KOPT-K1 (cell line): ENCODE measurements around the gene MUTYH.
"Not testable (repeated sequence)": the region's sequence is repeated elsewhere in the genome, so short reads cannot be mapped to it uniquely, and the experiment has no call there.

Experiments
- H3K27ac ChIP-seq: fragments of 200-600 bp; sonication (generic); 2 replicates; pipeline ENCODE4 v1.5.1; 2016; ENCODE audit warnings: antibody characterized with exemption, mild to moderate bottlenecking, low read depth, low read length; ENCODE audit not compliant: poor library complexity, severe bottlenecking
- H3K36me3 ChIP-seq: fragments of 200-600 bp; sonication (generic); 2 replicates; pipeline ENCODE4 v1.5.1; 2017; ENCODE audit warnings: antibody characterized with exemption, mild to moderate bottlenecking, low read length, moderate library complexity; ENCODE audit not compliant: insufficient read depth
- H3K9me3 ChIP-seq: fragments of 200-600 bp; sonication (generic); 2 replicates; pipeline ENCODE4 v1.5.1; 2017; ENCODE audit warnings: antibody characterized with exemption, low read length, mild to moderate bottlenecking; ENCODE audit not compliant: insufficient read depth, poor library complexity, severe bottlenecking

The MUTYH gene

DNA sequence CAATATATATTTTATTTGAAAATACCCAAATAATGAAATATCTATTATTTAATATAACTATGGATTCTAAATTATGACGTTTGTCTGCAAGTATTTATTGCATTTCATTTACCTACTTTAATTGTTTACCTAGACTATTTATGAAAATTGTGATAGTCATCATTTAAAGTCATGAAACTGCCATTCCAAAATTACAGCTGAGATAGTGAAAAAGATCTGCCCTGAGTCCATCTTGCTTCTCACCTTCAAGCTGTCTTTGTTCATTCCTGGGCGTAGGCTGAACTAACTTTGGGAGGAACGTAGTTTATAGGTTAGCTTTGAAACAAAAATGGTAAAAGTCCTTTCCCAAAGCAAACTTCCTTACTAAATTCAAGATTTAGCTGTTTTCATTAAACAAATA is 26.0 kb downstream of the MUTYH start:
- Histone ChIP-seq H3K36me3 (no peaks in the 10 kb centered on the region), H3K27ac (no peak overlapping the region), H3K9me3 (peaks cover 8% of the 10 kb centered on the region)

DNA sequence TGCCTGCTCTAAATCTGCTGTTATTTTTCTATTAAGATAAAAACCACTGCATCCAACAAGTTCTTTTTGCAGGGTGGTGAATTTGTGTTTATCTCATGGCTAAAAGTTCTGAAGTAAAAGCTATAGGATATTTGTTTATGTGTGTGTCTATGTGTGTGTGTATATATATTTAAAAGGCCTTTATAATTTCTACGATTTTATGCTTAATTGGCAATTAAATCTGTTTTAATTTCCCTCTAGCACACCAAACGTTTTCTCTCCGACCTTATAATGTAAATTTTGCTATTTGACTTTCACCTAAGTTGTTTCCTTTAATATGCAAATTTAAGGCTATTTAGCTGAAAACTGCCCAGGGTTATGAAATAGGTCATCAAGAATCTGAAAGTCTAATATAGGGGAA is 33.3 kb downstream of the MUTYH start:
- Histone ChIP-seq H3K36me3 (no peaks in the 10 kb centered on the region), H3K9me3 (peaks cover 8% of the 10 kb centered on the region), H3K27ac (peak overlapping the region; percentile 92)

DNA sequence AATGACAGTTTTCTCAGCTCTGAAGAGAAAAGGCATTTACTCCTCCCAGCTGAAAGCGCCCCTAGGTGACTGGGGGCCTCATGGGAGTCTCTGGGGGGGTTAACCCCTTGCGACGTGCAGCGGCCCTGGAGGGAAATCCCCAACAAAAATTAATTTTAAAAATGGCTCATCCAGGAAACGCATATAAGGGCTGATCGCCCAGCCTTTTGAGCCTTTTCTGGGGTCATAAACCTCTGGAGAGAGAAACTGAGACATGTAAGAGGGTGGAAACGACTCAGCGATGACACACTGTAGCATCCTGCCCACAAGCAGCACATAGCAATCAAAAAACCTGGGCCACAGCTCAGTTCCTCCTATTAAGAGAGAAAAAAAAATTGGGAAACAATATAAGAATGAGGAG is 33.9 kb downstream of the MUTYH start:
- Histone ChIP-seq H3K27ac (peak overlapping the region; percentile 92), H3K9me3 (peaks cover 6% of the 10 kb centered on the region)

DNA sequence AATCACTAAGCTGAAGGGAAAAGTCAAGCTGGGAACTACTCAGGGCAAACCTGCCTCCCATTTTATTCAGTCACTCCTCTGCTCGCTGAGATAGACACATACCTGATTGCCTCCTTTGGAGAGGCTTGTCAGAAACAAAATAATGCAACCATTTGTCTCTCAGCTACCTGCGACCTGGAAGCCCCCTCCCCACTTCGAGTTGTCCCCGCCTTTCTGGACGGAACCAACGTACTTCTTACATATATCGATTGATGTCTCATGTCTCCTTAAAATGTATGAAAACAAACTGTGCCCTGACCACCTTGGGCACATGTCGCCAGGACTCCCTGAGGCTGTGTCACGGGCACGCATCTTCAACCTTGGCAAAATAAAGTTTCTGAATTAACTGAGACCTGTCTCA is 35.0 kb downstream of the MUTYH start:
- Histone ChIP-seq H3K9me3 (no peaks in the 10 kb centered on the region), H3K27ac (peak overlapping the region; percentile 92), H3K36me3 (no peaks in the 10 kb centered on the region)

More for the DNA sequence above, 33.9 kb downstream of the MUTYH start:
- no peaks in the 10 kb centered on the region for H3K36me3 ChIP-seq

DNA sequence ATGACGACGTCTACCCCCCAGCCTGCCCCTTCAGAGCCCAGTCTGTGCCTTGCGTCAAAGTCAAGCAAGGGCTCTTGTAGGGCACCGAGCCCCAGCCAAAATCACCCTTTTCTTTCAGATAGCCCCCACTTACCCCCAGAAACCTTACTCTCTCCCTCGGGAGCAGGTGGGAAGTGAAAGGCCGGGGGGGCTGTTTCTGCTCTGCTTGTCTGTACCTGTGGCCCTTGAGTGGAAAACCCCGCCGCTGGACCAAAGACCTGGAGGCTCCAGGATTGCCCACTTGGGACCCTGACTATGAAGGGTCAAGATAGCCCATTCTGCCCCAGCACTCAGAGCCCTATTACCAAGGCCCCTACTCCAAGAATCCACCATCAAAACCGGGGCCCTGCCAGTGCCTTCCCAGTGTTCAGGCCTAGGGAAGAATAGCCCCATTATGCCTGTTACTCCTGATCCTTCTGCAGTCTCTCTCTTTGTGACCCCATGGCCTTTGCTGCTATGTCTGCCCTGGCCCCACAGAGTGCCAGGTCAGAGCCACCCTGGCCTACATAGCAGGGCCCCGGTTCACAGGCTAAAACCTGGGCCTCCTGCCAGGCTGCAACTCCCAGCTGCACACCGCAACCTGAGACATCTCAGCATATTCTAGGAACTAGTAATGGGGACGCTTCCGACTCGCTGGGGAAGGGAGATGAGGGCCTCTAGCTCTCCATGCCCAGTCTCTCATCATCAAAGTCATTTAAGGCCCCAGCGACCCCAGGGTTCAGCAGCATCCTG is 35.7 kb downstream of the MUTYH start:
- Histone ChIP-seq H3K36me3 (no peaks in the 10 kb centered on the region), H3K9me3 (no peaks in the 10 kb centered on the region), H3K27ac (peak overlapping the region; percentile 92)

DNA sequence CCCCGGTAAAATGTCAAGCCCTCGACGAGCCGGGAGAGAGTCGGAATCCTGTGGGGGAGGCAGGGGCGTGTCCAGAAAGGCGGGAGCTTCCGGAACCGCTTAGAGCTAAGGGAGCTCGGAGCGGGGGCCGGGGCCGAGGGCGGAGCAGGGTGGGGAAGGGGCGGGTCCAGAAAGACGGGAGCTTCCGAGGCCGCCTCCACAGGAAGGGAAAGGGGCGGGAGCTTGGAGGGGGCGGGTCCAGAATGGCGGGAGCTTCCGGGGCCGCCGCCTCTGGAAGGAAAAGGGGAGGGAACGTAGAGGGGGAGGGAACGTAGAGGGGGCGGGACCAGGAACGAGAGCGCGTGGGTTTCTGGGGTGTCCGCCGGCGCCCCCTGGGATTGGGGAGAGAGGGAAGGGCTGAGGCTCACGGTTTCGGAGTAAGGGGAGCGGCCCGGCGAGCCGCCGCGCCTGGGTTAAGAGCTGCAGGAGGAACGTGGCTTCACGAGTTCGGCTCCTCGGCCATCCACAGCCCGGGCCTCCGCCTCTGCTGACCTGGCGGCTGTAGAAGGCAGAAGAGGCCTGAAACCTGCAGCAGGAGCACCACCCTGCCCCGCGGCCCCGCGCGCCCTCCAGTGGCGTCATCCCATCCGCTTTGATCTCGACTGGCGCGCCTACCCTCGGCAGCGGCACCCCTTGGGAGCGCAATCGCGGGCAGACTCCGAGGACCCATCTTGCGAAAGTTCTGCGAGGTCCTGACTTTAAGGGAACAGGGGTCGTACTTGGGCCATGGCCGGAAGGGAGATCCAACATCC is 36.5 kb downstream of the MUTYH start:
- Histone ChIP-seq H3K9me3 (no peaks in the 10 kb centered on the region), H3K27ac (peak overlapping the region; percentile 92), H3K36me3 (no peaks in the 10 kb centered on the region)

DNA sequence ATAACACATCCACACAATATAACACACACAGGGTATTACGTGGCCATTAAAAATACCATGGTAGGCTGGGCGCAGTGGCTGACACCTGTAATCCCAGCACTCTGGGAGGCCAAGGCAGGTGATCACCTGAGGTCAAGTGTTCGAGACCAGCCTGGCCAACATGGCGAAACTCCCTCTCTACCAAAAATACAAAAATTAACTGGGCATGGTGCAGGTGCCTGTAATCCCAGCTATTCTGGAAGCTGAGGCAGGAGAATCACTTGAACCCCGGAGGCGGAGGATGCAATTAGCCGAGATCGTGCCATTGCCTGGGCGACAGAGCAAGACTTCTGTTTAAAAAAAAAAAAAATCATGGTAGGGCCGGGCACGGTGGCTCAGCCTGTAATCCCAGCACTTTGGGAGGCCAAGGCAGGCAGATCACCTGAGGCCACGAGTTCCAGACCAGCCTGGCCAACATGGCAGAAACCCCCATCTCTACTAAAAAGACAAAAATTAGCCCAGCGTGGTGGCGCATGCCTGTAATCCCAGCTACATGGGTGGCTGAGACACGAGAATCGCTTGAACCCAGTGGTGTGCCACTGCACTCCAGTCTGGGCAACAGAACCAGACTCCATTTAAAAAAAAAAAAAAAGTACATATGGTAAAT is 37.6 kb downstream of the MUTYH start:
- H3K36me3 ChIP-seq = no peaks in the 10 kb centered on the region
- H3K27ac ChIP-seq = peak overlapping the region; percentile 92
- no peaks in the 10 kb centered on the region for H3K9me3 ChIP-seq

DNA sequence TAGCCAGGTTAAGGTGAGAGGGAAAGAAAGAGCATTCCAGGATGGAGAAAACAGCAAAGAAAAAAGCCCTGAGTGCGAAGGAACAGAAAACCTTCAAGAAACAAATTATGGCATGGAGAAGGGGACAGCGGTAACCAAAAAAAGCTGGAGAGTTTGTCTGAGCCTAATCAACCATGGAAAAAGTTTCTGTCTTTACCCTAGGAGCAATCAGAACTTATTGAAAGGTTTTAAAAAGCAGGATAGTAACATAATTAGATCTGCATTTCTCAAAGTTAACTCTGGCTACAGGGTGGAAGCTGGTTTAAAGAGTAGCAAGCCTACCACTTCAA is 39.6 kb downstream of the MUTYH start:
- H3K27ac ChIP-seq = no peak overlapping the region
- H3K9me3 ChIP-seq = no peaks in the 10 kb centered on the region
- no peaks in the 10 kb centered on the region for H3K36me3 ChIP-seq

DNA sequence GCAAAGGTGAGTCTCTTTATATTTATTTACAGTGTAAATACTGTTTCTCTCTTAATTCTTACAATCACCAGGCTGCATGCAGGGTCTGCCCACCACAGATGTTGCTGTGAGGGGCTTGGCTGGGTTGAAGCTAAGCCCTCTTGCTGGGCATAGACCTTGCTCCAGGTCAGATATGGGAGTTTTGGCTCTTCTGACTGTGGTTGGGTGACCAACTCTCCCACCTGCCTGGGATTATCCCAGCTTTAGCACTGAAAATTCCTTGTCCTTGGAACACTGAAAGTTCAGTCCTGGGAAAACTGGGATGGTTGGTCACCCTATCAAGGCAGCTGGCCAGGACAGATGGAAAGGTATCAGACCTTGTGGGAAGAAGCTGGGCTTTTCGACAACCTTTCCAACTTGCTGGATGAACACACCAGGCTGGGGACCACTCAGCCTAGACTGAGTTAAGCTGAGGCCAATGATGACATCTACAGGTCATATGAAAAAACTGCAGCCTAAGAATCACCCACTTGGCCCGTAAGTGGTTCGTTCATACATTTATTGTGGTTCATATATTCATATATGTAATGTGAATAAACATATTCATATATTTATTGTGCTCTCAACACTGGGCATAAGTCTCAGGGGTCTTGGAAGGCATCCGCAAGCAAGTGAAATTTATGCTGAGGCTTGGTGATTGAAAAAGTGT is 40.1 kb downstream of the MUTYH start:
- Histone ChIP-seq H3K9me3 (no peaks in the 10 kb centered on the region), H3K36me3 (no peaks in the 10 kb centered on the region), H3K27ac (no peak overlapping the region)

DNA sequence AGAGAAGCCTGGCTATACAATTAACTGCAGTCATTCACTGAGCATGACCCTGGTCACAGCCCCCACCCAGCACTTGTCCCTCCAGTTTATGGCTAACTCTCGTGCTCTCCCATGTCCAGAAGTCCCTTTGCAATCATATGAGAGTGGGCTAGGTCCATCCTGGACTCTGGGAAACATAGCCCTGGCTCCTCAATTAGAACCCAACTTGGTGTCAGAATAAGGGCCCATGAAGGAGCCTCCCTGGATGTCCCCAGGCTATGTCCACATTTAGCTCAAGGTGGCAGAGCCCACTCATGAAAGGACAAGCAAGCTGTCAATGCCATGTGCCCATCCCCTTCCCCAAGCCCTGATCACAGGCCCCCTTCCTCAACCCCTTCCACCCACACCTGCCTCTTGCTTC is 40.9 kb downstream of the MUTYH start:
- Histone ChIP-seq H3K36me3 (no peaks in the 10 kb centered on the region), H3K27ac (no peak overlapping the region), H3K9me3 (no peaks in the 10 kb centered on the region)

DNA sequence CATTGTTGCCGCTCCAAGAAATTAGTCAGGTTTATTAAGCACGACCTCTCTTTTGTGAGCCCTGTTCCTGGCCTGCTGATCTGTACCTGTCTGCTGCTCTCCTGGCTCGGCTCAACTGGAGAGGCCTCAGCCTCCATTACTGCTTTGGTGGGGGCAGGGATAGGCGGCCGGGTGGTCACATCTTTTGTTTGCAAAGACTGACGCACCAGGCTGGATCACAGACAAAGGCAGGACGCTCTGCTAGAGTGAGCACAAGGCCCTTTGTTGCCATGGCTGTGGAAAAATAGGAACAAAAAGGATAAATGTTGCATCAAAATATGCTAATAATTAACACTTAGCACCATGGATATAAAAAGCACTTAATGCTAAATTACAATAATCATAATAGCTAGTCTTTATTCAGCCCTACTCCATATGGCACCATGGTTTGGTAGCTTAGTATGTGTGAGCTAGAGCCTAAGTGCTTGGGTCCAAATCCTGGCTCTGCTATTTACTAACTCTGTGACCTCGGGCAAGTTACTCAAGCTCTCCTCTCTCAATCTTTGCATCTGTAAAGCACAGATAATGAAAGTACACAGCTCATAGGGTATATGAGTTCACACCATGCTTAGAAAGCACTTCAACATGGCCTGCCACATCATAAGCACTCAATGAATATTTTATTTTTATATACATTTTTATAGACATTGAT is 42.4 kb downstream of the MUTYH start:
- Histone ChIP-seq H3K36me3 (no peaks in the 10 kb centered on the region), H3K9me3 (no peaks in the 10 kb centered on the region), H3K27ac (no peak overlapping the region)

DNA sequence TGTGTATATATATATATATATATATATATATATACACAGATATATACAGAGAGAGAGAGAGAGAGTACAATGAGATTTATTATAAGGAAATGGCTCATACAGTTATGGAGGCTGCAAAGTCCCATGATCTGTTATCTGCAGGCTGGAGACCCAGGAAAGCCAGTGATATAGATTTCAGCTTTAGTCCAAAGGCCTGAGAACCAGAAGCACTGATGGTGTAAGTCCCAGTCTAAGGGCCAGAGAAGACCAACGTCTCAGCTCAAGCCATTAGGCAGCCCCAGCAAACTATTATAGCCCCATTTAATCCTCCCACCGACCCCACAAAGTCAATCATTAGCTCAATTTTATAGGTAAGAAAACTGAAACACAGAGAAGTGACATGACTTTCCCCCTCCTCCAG is 48.5 kb downstream of the MUTYH start:
- Histone ChIP-seq H3K9me3 (no peaks in the 10 kb centered on the region), H3K36me3 (no peaks in the 10 kb centered on the region), H3K27ac (no peak overlapping the region)

DNA sequence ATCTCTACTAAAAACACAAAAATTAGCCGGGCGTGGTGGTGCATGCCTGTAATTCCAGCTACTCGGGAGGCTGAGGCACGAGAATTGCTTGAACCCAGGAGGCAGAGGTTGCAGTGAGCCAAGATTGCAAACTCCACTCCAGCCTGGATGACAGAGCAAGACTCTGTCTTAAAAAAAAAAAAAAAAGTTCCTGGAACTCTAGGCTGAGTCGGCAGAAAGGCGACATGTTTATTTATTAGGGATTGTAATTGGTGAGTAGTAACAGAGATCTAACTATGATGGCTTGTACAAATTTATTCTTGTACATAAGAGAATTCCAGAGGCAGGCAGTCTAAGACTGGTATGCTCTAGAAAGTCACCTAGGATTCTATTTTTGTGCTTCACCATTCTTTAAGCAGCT is 49.2 kb downstream of the MUTYH start:
- not testable (repeated sequence) for H3K27ac ChIP-seq, H3K36me3 ChIP-seq

DNA sequence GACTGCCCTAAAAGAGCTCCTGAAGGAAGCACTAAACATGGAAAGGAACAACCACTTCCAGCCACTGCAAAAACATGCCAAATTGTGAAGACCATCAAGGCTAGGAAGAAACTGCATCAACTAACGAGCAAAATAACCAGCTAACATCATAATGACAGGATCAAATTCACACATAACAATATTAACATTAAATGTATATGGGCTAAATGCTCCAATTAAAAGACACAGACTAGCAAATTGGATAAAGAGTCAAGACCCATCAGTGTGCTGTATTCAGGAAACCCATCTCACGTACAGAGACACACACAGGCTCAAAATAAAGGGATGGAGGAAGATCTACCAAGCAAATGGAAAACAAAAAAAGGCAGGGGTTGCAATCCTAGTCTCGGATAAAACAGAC is 53.7 kb downstream of the MUTYH start:
- not testable (repeated sequence) for H3K27ac ChIP-seq

More for the DNA sequence above, 49.2 kb downstream of the MUTYH start:
- H3K9me3 ChIP-seq = not testable (repeated sequence)

DNA sequence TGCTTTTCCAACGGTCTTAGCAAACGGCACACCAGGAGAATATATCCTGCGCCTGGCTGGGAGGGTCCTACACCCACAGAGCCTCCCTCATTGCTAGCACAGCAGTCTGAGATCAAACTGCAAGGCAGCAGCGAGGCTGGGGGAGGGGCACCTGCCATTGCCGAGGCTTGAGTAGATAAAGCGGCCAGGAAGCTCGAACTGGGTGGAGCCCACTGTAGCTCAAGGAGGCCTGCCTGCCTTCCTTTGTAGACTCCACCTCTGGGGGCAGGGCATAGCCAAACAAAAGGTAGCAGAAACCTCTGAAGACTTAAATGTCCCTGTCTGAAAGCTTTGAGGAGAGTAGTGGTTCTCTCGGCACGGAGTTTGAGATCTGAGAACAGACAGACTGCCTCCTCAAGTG is 55.4 kb downstream of the MUTYH start:
- H3K9me3 ChIP-seq, H3K36me3 ChIP-seq, H3K27ac ChIP-seq: not testable (repeated sequence)

More for the DNA sequence above, 53.7 kb downstream of the MUTYH start:
- H3K36me3 ChIP-seq, H3K9me3 ChIP-seq: not testable (repeated sequence)
